HepG2 (cell line): Measurements from ENCODE around the gene ZNF621. TPM values are rescaled to one million over a fixed set of nuclear protein-coding genes. Genes with fewer than 3 reads are reported as not detected.

Source experiments
- ARID5B ChIP-seq: IDR thresholded peaks from 2 replicates; pipeline ENCODE4 v1.4.0; 2020; ENCODE audit warnings: mild to moderate bottlenecking, missing genetic modification reagents
- DMAP1 ChIP-seq: IDR thresholded peaks from 2 replicates; pipeline ENCODE4 v1.6.1; 2016
- ELF3 ChIP-seq: IDR thresholded peaks from 2 replicates; pipeline ENCODE4 v1.6.1; 2016; ENCODE audit warnings: missing genetic modification reagents, missing compliant biosample characterization
- GLMP ChIP-seq: sonication (generic); formaldehyde crosslinking; IDR thresholded peaks from 2 replicates; pipeline ENCODE4 v1.9.0; 2021; ENCODE audit warnings: missing genetic modification reagents, mild to moderate bottlenecking, borderline replicate concordance
- HNRNPLL ChIP-seq: fragments of 200-400 bp; formaldehyde crosslinking; IDR thresholded peaks from 2 replicates; pipeline ENCODE4 v1.6.1; 2017; ENCODE audit warnings: mild to moderate bottlenecking, low read depth, low read length; ENCODE audit not compliant: poor library complexity, severe bottlenecking
- KDM5A ChIP-seq: fragments of 200-600 bp; sonication (generic); IDR thresholded peaks from 2 replicates; pipeline ENCODE4 v1.7.0; 2018; ENCODE audit warnings: antibody characterized with exemption, mild to moderate bottlenecking, low read length, borderline replicate concordance
- NFE2 ChIP-seq: sonication (generic); formaldehyde crosslinking; IDR thresholded peaks from 2 replicates; pipeline ENCODE4 v1.4.0; 2020; ENCODE audit warnings: missing genetic modification reagents
- RFXAP ChIP-seq: sonication (generic); formaldehyde crosslinking; IDR thresholded peaks from 2 replicates; pipeline ENCODE4 v1.4.0; 2020; ENCODE audit warnings: missing genetic modification reagents, borderline replicate concordance
- TBX2 ChIP-seq: sonication (generic); formaldehyde crosslinking; IDR thresholded peaks from 2 replicates; pipeline ENCODE4 v1.5.0; 2020; ENCODE audit warnings: missing genetic modification reagents, mild to moderate bottlenecking, borderline replicate concordance
- TCF7L2 ChIP-seq: IDR thresholded peaks from 2 replicates; pipeline ENCODE4 v1.6.1; 2011; ENCODE audit warnings: mild to moderate bottlenecking, low read depth, low read length, moderate library complexity
- THAP11 ChIP-seq: IDR thresholded peaks from 2 replicates; pipeline ENCODE4 v1.6.1; 2016; ENCODE audit warnings: missing biosample characterization, missing genetic modification reagents
- YY1 ChIP-seq: IDR thresholded peaks from 2 replicates; pipeline ENCODE4 v1.6.1; 2011; ENCODE audit warnings: low read length, low read depth, moderate library complexity, mild to moderate bottlenecking; ENCODE audit not compliant: insufficient read depth, insufficient replicate concordance
- ZFP91 ChIP-seq: sonication (generic); formaldehyde crosslinking; IDR thresholded peaks from 2 replicates; pipeline ENCODE4 v1.9.0; 2022; ENCODE audit warnings: missing genetic modification reagents, mild to moderate bottlenecking, borderline replicate concordance
- ZNF142 ChIP-seq: sonication (generic); formaldehyde crosslinking; IDR thresholded peaks from 2 replicates; pipeline ENCODE4 v1.4.0; 2020; ENCODE audit warnings: missing genetic modification reagents
- ZNF335 ChIP-seq: sonication (generic); formaldehyde crosslinking; IDR thresholded peaks from 2 replicates; pipeline ENCODE4 v1.4.0; 2020; ENCODE audit warnings: missing genetic modification reagents
- polyA plus RNA-seq, 8 experiments: library from polyadenylated mRNA; depleted of rRNA in 3 of 8; stranded (reverse) in 7 of 8; unstranded in 1 of 8; fragments of >200 nt; fragmentation: Illumina TruSeq in 4 of 8; extraction: Trizol in 4 of 8; gene quantifications; 2 replicates each; pipeline versions ENCODE4 v1.2.1 to v1.2.3, GENCODE V29; 2011 to 2016; ENCODE audit warnings: low read depth in 4 of 8, missing spikeins in 1 of 8, mixed read lengths in 1 of 8; ENCODE audit not compliant: insufficient read depth in 1 of 8
- total RNA-seq, 5 experiments: library from RNA; depleted of rRNA; stranded (reverse); fragments of >200 nt; fragmentation: Illumina TruSeq; extraction: Trizol; gene quantifications; 2 replicates each; pipeline ENCODE4 v1.2.3, GENCODE V29; 2016; ENCODE audit warnings: low read depth in 1 of 5

ZNF621 gene
- total and polyA plus RNA-seq, 2 of the 13 experiments (the other 11 are each of a cell fraction or from before 2014, with no cell fraction given), result 13.2 to 14.9 TPM

- TF ChIP-seq ZNF142 (peak; percentile 95), ARID5B (CRISPR knock-in tag) (peak; percentile 44; the same call in 1 of the 2 replicates), YY1 (peak; percentile 17), DMAP1 (CRISPR knock-in tag) (no peak; the same call in 1 of the 2 replicates), TCF7L2 (no peak), HNRNPLL (peak; percentile 41), ELF3 (CRISPR knock-in tag) (peak; percentile 64; the same call in 1 of the 2 replicates), NFE2 (CRISPR knock-in tag) (no peak), TBX2 (CRISPR knock-in tag) (peak; percentile 67), GLMP (CRISPR knock-in tag) (no peak), ZNF335 (CRISPR knock-in tag) (peak; percentile 39; the same call in 1 of the 2 replicates), KDM5A (peak; percentile 54; the same call in 1 of the 2 replicates), RFXAP (0 out of 2 replicates have a peak, but pooled peaks have one; percentile 29), THAP11 (CRISPR knock-in tag) (peak; percentile 55), ZFP91 (CRISPR knock-in tag) (peak; percentile 54; the same call in 1 of the 2 replicates)
These were observed 48.0 kb upstream of the ZNF621 start, which contains the start of gene ZNF619 (continued) for GRCh38 chr3:40476478-40477470.
